ENCODE measurements around the gene MS4A18.
A peak's percentile ranks its signal among the peaks of the same experiment; 100 is the strongest.
"Not testable (repeated sequence)": the region's sequence is repeated elsewhere in the genome, so short reads cannot be mapped to it uniquely, and the experiment has no call there.

The MS4A18 gene

DNA sequence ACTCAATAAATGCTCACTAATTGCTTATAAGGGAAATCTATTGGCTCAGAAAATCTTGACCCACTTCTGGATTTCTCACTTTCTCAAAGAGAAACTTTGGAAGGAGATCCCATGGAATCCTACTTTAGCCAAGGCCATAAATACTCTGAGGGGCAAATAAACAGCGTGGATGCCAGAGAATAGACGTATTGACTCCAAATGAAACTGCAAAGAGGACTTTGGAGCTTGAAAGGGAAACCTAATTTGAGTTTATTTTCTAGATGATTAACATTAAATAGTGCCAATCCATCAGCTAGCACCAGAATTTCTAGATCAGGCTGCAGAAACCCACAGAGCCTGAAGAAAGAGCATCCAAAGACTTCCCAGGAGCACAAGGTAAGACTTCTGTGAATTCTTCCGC is at the start of gene MS4A18:
MS4A18 (plus strand) TSS at position 301 of the 400 bp plus-strand sequence.
- Histone ChIP-seq H3K9ac (ENCODE audit: low read length) (no peak within 1 kb of the TSS), H3K4me1 (ENCODE audit: control insufficient read depth, low read depth, low read length) (no peaks in the 10 kb centered on the region), H3K36me3 (ENCODE audit: control insufficient read depth, low read depth, low read length) (no peaks in the 10 kb centered on the region), H3K4me3 (ENCODE audit: low read length) (no peak within 1 kb of the TSS), H3K9me3 (ENCODE audit: control insufficient read depth, low read depth, low read length) (no peaks in the 10 kb centered on the region), H3K27me3 (ENCODE audit: control insufficient read depth, insufficient read depth, low read length) (no peaks in the 10 kb centered on the region), H3K27ac (ENCODE audit: low read length) (no peak within 1 kb of the TSS)

- H3K27ac ChIP-seq (ENCODE audit: low read length); H3K27me3 ChIP-seq (ENCODE audit: control insufficient read depth, insufficient read depth, low read length); H3K9ac ChIP-seq (ENCODE audit: low read length); H3K4me1 ChIP-seq (ENCODE audit: control insufficient read depth, low read depth, low read length); H3K4me3 ChIP-seq (ENCODE audit: low read length); H3K36me3 ChIP-seq (ENCODE audit: control insufficient read depth, low read depth, low read length): not testable (repeated sequence)
- peaks cover 33% of the 10 kb centered on the region for H3K9me3 ChIP-seq (ENCODE audit: control insufficient read depth, low read depth, low read length)
These were observed 46.3 kb upstream of the MS4A18 start for GRCh38 chr11:60678231-60678630.

GRCh38 chr11:60679879-60680278 is 44.6 kb upstream of the MS4A18 start:
- H3K9me3 ChIP-seq (ENCODE audit: control insufficient read depth, low read depth, low read length): peaks cover 26% of the 10 kb centered on the region

DNA sequence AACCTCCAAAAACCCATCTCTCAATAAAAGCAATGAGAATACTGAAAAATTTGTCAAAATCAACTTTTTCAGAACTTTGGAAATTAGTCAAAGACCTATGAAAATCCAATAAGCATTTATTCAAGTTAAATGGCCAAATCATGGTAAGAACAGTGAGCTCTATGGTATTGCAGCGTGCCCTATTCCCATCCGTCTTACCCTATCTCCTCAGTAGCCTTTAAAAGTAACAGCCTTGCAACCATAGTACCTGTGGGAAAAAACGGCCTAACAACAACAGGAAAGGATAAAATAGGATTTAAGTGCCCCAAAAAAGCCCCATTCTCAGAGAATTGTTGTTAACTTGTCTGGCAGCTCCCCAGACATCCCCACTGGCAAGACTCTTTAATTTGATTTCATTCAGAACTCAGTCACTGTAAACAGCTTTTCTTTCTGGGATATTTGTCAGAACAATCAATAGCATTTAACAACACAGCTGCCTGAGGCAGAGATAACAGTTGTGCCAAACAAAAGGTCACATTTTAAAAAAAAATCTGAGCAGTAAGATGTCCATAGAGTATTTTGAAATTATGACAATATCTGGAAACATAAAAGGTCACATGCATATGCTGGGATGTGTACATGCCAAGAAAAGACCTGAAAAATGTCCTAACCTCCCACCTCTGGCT is 43.9 kb upstream of the MS4A18 start:
- Histone ChIP-seq H3K9ac (ENCODE audit: low read length) (no peak overlapping the region), H3K4me1 (ENCODE audit: control insufficient read depth, low read depth, low read length) (no peaks in the 10 kb centered on the region), H3K36me3 (ENCODE audit: control insufficient read depth, low read depth, low read length) (no peaks in the 10 kb centered on the region), H3K9me3 (ENCODE audit: control insufficient read depth, low read depth, low read length) (peaks cover 26% of the 10 kb centered on the region), H3K27me3 (ENCODE audit: control insufficient read depth, insufficient read depth, low read length) (no peaks in the 10 kb centered on the region), H3K27ac (ENCODE audit: low read length) (no peak overlapping the region), H3K4me3 (ENCODE audit: low read length) (no peak overlapping the region)

More at GRCh38 chr11:60679879-60680278, 44.6 kb upstream of the MS4A18 start:
- Histone ChIP-seq H3K4me3 (ENCODE audit: low read length) (no peak overlapping the region), H3K27me3 (ENCODE audit: control insufficient read depth, insufficient read depth, low read length) (no peaks in the 10 kb centered on the region), H3K27ac (ENCODE audit: low read length) (no peak overlapping the region), H3K36me3 (ENCODE audit: control insufficient read depth, low read depth, low read length) (no peaks in the 10 kb centered on the region), H3K4me1 (ENCODE audit: control insufficient read depth, low read depth, low read length) (no peaks in the 10 kb centered on the region), H3K9ac (ENCODE audit: low read length) (no peak overlapping the region)

DNA sequence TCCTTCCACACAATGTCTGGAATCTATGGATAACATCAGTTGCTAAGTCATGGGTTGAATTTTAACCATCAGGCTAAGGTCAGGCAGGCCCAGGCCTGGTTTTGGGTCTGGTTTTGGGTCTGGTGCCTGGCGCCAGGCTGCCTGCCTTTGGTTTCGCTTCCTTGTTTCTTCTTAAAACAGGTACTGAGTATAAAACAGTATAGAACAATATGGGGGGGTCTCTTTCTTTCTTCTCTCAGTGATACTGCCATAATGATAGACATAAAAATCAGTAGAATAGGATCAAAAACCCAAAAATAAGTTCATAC is 40.0 kb upstream of the MS4A18 start:
- H3K27me3 ChIP-seq (ENCODE audit: control insufficient read depth, insufficient read depth, low read length); H3K9ac ChIP-seq (ENCODE audit: low read length); H3K36me3 ChIP-seq (ENCODE audit: control insufficient read depth, low read depth, low read length); H3K27ac ChIP-seq (ENCODE audit: low read length); H3K9me3 ChIP-seq (ENCODE audit: control insufficient read depth, low read depth, low read length); H3K4me1 ChIP-seq (ENCODE audit: control insufficient read depth, low read depth, low read length); H3K4me3 ChIP-seq (ENCODE audit: low read length): not testable (repeated sequence)

- no peak overlapping the region for H3K9ac ChIP-seq (ENCODE audit: low read length)
- H3K4me1 ChIP-seq (ENCODE audit: control insufficient read depth, low read depth, low read length): no peaks in the 10 kb centered on the region
- no peak overlapping the region for H3K27ac ChIP-seq (ENCODE audit: low read length)
- no peaks in the 10 kb centered on the region for H3K9me3 ChIP-seq (ENCODE audit: control insufficient read depth, low read depth, low read length)
- no peaks in the 10 kb centered on the region for H3K36me3 ChIP-seq (ENCODE audit: control insufficient read depth, low read depth, low read length)
- no peak overlapping the region for H3K4me3 ChIP-seq (ENCODE audit: low read length)
- H3K27me3 ChIP-seq (ENCODE audit: control insufficient read depth, insufficient read depth, low read length): no peaks in the 10 kb centered on the region
These were observed 32.9 kb upstream of the MS4A18 start for GRCh38 chr11:60691661-60692060.

DNA sequence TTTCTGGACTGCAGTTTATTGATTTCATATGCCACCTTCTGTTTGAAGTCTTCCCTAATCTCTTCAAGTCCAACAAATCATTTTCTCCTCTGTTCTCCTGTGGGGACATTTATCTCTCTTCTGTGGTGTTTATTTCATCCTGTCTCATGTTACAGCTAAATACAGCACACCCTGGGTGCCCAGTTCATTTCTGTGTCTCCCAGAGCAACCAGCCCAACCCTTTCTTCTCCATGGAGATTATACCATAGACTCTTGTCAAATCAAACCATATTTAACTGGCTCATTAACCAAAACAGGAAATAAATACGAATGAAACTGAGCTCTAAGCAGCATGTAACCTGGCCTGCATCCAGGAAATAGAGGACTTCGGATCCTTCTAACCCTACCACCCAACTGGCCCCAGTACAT is 25.2 kb upstream of the MS4A18 start, which contains the start of gene MS4A8:
MS4A8 (plus strand) TSS at position 329 of the 408 bp plus-strand sequence. CDS start 1,249 bp downstream, outside the sequence.
- no peak within 1 kb of the TSS for H3K27ac ChIP-seq (ENCODE audit: low read length)
- H3K27me3 ChIP-seq (ENCODE audit: control insufficient read depth, insufficient read depth, low read length): no peaks in the 10 kb centered on the region
- no peak within 1 kb of the TSS for H3K9ac ChIP-seq (ENCODE audit: low read length)
- H3K4me3 ChIP-seq (ENCODE audit: low read length): no peak within 1 kb of the TSS
- H3K9me3 ChIP-seq (ENCODE audit: control insufficient read depth, low read depth, low read length): no peaks in the 10 kb centered on the region
- no peaks in the 10 kb centered on the region for H3K4me1 ChIP-seq (ENCODE audit: control insufficient read depth, low read depth, low read length)
- H3K36me3 ChIP-seq (ENCODE audit: control insufficient read depth, low read depth, low read length): no peaks in the 10 kb centered on the region

DNA sequence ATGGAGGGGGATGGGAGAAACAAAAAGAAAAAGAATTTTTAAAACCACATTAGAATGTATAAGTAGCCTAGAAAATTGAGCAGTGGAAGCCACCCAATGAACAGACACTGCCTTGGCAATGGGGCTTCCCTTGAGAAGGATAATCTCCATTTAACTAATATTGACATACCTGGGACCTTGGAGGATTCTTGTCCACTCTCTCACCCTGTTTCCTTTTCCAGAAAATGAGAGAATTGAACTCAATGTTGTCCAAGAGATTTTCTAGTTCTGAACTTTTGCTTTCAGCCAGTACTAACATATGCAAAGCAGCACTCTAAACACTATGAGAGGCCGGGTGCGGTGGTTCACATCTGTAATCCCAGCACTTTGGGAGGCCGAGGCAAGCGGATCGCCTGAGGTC is 24.6 kb upstream of the MS4A18 start:
- Histone ChIP-seq H3K27me3 (ENCODE audit: control insufficient read depth, insufficient read depth, low read length) (no peaks in the 10 kb centered on the region), H3K4me3 (ENCODE audit: low read length) (no peak overlapping the region), H3K27ac (ENCODE audit: low read length) (no peak overlapping the region), H3K4me1 (ENCODE audit: control insufficient read depth, low read depth, low read length) (no peaks in the 10 kb centered on the region), H3K9ac (ENCODE audit: low read length) (no peak overlapping the region), H3K9me3 (ENCODE audit: control insufficient read depth, low read depth, low read length) (no peaks in the 10 kb centered on the region), H3K36me3 (ENCODE audit: control insufficient read depth, low read depth, low read length) (no peaks in the 10 kb centered on the region)

DNA sequence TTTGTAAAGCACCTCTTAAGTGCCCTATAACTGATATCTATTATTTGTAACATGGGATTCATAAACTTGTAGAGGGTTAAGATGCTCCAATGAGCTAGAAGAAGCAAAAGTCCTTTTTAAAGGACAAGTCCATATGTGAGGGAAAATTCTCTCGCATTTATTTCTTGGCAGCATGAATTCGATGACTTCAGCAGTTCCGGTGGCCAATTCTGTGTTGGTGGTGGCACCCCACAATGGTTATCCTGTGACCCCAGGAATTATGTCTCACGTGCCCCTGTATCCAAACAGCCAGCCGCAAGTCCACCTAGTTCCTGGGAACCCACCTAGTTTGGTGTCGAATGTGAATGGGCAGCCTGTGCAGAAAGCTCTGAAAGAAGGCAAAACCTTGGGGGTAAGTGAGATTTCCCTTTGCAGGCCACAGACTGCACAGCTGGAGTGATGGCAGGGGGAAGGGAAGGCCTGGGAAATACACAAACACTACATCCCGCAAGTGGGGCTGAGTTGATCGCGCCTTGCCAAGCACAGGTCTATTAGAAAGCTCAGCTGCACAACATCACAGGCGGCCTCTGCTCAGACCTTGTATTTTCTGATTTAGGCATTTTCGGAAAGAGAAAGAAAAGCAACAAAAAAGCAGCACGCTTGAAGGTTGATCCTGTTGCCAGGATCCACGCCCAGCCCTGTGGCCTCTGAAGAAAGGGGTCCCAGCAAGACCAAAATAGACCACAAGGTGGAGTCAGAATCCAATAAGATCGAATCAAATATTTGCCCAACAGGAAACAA is 23.6 kb upstream of the MS4A18 start:
- Histone ChIP-seq H3K36me3 (ENCODE audit: control insufficient read depth, low read depth, low read length) (no peaks in the 10 kb centered on the region), H3K27ac (ENCODE audit: low read length) (no peak overlapping the region), H3K27me3 (ENCODE audit: control insufficient read depth, insufficient read depth, low read length) (no peaks in the 10 kb centered on the region), H3K9ac (ENCODE audit: low read length) (peak overlapping the region; percentile 15), H3K4me3 (ENCODE audit: low read length) (no peak overlapping the region), H3K4me1 (ENCODE audit: control insufficient read depth, low read depth, low read length) (no peaks in the 10 kb centered on the region), H3K9me3 (ENCODE audit: control insufficient read depth, low read depth, low read length) (no peaks in the 10 kb centered on the region)

DNA sequence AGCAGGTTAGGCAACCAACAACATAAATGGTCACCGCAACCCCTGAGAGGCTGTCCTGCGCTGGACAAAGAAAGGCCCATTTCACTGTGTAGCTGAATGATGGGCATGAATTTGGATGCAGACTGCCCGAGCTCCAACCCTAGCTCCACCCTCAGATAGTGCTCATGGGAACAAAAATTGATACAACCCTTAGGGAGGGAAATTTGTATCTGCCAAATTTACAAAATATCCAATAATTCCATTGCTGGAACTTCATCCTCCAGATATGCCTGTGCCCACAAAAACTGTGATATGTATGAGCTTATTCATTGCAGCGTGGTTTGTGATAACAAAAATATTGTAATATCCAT is 23.1 kb upstream of the MS4A18 start:
- no peaks in the 10 kb centered on the region for H3K27me3 ChIP-seq (ENCODE audit: control insufficient read depth, insufficient read depth, low read length)
- no peaks in the 10 kb centered on the region for H3K9me3 ChIP-seq (ENCODE audit: control insufficient read depth, low read depth, low read length)
- no peak overlapping the region for H3K4me3 ChIP-seq (ENCODE audit: low read length)
- H3K36me3 ChIP-seq (ENCODE audit: control insufficient read depth, low read depth, low read length): no peaks in the 10 kb centered on the region
- no peaks in the 10 kb centered on the region for H3K4me1 ChIP-seq (ENCODE audit: control insufficient read depth, low read depth, low read length)
- H3K27ac ChIP-seq (ENCODE audit: low read length): no peak overlapping the region
- H3K9ac ChIP-seq (ENCODE audit: low read length): no peak overlapping the region

DNA sequence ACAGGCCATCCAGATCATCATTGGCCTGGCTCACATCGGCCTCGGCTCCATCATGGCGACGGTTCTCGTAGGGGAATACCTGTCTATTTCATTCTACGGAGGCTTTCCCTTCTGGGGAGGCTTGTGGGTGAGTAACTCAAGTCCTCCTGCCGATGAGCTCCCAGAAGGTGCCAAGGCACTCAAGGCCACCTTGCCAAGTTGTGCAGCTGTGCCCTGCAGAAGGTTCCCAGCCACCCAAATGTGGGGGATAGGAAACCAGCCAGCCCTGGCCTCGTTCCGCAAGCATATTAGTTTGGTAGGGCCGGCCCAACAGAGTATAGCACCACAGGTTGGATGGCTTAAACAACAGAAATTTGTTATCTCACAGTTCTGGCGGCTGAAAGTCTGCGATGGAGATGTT is 21.1 kb upstream of the MS4A18 start:
- H3K4me3 ChIP-seq (ENCODE audit: low read length): no peak overlapping the region
- no peaks in the 10 kb centered on the region for H3K27me3 ChIP-seq (ENCODE audit: control insufficient read depth, insufficient read depth, low read length)
- H3K4me1 ChIP-seq (ENCODE audit: control insufficient read depth, low read depth, low read length): no peaks in the 10 kb centered on the region
- no peak overlapping the region for H3K27ac ChIP-seq (ENCODE audit: low read length)
- no peaks in the 10 kb centered on the region for H3K36me3 ChIP-seq (ENCODE audit: control insufficient read depth, low read depth, low read length)
- H3K9me3 ChIP-seq (ENCODE audit: control insufficient read depth, low read depth, low read length): no peaks in the 10 kb centered on the region
- H3K9ac ChIP-seq (ENCODE audit: low read length): no peak overlapping the region

- Histone ChIP-seq H3K9ac (ENCODE audit: low read length) (no peak overlapping the region), H3K4me3 (ENCODE audit: low read length) (no peak overlapping the region), H3K27ac (ENCODE audit: low read length) (no peak overlapping the region), H3K27me3 (ENCODE audit: control insufficient read depth, insufficient read depth, low read length) (no peaks in the 10 kb centered on the region), H3K4me1 (ENCODE audit: control insufficient read depth, low read depth, low read length) (no peaks in the 10 kb centered on the region), H3K36me3 (ENCODE audit: control insufficient read depth, low read depth, low read length) (no peaks in the 10 kb centered on the region), H3K9me3 (ENCODE audit: control insufficient read depth, low read depth, low read length) (no peaks in the 10 kb centered on the region)
These were observed 18.6 kb upstream of the MS4A18 start for GRCh38 chr11:60705895-60706294.
